CD4-positive, alpha-beta T cell treated with Interleukin-2 at 100 ng/mL for 4 hours (primary cell): Measurements from ENCODE around the gene FBXL17.

Source experiments
- DNase-seq: peaks from one replicate; pipeline ENCODE4 v3.0.0-alpha.2; 2020; ENCODE audit warnings: low spot score

Gene FBXL17

GRCh38 chr5:107950776-107951175 lies 431.1 kb downstream of the FBXL17 start:
- DNase-seq: no peak

- no peak for DNase-seq
Observed at GRCh38 chr5:107949688-107950341, 432.1 kb downstream of the FBXL17 start.

- no peak for DNase-seq
Observed at GRCh38 chr5:107948377-107948776, 433.5 kb downstream of the FBXL17 start.

DNA sequence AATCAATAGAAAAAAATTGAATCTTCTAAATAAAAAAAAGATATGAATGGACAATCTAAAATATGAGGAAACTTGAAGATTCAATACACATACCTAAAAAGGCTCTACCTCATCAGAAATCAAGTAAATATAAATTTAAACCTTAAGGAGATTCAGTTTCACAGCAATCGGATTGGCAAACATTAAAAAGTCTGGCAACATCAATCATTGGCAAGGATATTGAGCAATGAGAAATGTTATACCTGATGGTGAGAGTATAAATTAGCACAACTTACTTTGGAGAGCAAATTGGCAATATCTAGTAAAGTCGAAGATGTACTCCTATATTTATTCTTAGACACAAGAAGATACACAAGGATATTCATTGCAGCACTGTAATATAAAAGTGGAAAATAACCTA lies 436.8 kb downstream of the FBXL17 start:
- DNase-seq: no peak

DNA sequence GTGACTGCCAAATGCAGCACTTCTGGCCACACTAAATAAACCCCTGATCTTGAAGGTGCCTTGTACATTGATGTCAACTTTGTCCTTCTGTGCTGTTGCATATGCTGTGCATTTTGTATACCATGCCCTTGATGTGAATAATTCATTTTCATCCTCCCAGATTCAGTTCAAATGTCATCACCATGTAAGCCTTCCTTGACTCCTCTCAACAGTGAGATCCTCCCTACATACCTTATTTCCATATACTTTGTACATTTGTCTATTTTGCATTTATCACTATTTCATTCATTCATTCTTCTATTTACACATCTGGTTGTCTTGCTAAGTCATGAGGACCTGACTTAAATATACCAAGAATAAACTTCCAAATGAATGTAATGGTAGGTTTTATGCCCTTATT lies 438.0 kb downstream of the FBXL17 start:
- DNase-seq: no peak

DNA sequence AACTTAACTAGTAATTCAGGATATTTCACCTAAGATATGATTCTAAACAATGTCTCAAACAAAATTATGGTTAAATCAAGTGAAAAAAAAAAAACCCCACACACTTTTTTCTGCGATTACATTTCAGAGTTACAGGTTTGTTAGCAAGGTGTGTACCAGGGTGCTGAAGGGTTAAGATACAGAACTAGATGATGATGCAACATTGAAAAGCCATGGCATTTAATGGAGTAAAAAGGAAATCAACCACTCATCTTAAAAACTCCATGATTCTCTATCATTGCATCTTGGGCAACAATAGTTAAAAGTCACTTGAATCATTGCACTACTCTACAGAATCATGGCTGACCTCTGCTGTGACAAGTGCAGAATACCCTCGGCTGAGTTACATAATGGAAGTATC lies 440.9 kb downstream of the FBXL17 start:
- no peak for DNase-seq

DNA sequence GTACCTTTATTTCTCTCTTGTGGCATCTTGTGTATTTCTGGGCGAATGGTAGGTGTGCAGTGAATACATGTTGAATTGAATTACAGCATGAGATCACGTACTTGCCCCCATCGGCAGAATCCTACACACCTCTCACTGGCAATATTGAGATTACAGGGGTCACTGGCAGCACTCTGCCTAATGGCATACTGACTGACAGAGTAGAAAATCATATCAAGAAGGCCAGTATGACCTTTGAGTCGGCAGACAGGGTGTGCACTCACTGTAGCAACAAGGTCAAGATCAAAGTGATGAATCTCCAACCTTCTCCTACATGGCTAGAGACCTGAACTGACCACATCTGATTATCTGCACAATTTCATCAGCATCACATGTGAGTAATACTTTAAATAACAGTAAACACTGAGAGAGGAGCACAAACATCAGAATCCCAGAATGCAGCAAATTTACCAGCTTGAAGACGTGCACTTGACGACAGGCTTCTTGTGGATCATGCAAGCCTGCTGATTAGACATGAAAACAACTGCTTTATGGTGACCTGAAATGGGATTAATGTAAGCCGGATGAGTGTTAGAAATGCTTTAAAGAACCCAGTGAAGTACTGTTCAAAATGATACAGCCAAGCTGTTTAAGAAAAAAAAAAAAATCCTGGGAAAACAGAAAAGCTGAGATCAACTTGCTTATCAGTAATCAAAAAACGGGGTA lies 444.1 kb downstream of the FBXL17 start:
- DNase-seq: no peak

- DNase-seq: no peak
Observed at GRCh38 chr5:107937204-107937603, 444.7 kb downstream of the FBXL17 start.

DNA sequence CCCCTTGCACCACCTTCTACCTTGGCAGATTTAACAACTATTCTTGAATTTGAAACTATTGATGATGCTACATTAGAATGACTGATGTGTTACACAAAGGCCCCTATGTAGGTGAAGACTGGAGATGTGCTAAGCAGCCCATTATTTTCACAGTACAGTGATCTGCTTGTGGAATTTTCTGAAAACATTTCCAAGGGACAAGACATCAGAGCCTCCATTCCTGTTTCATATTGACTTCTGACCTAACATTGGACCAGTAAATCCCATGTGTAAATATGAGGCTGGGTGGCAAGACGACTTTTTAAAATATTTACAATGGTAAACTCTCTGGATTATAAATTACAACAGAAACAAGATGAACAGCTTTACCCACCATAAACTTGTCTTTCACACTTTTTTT lies 445.4 kb downstream of the FBXL17 start:
- DNase-seq: no peak

GRCh38 chr5:107935645-107936044 lies 446.3 kb downstream of the FBXL17 start:
- no peak for DNase-seq

DNA sequence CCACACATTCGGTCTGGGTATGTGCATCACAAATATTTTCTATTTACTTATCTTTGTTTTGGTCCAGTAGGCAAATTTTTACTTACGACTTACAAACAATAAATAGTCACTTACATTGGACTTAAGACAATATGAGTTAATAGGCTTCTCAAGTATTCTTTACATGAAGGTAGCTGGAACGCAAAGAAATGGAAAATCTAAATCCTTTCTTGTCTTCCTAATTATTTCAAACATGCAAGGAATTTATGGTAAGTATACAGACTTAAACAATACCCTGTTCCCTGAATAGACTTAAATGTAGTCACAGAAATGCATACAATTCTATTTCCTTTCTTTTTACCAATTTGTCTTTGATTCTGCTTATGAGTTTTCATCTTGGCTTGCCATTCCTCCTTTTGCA lies 448.6 kb downstream of the FBXL17 start:
- DNase-seq: no peak

DNA sequence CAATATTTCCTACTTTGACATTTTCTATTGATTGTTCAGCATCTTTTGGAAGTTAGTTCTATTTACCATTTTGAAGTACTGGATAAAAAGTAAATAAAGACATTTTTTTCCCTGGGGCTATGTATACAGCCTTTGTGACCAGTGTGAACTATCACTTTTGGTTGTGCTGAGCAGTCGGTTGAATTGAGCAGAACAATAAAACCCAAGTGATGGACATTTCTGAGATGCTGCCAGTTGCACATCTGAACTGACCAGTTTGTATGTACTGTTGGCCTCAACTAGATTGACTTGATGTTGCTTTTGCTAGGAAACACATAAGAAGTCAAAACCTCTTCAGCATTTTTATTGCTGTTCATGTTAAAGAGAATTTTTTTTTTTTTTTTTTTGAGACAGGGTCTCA lies 451.0 kb downstream of the FBXL17 start:
- no peak for DNase-seq

DNA sequence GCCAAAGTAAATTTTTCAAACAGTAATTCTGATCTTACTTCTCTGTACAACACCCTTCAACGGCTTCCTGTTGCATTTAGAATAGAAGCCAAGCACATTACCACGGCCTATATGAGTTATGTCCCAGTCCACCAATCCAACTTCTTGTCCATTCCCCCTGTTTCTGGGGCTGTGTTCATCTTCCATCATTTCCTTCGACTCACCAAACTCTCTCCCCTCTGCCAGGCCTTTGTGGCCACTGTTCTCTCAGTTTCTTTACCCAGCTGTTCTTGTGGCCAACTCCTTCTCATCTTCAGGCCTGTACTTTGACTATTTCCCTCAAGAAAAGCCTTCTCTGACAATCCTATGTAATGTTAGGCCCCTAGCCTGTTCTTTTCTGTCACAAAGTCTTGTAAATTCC lies 451.8 kb downstream of the FBXL17 start:
- no peak for DNase-seq

GRCh38 chr5:107929080-107929479 lies 452.8 kb downstream of the FBXL17 start:
- no peak for DNase-seq

GRCh38 chr5:107926121-107926520 lies 455.8 kb downstream of the FBXL17 start:
- DNase-seq: no peak

- no peak for DNase-seq
Observed at GRCh38 chr5:107925200-107925599, 456.7 kb downstream of the FBXL17 start.

GRCh38 chr5:107919969-107920368 lies 461.9 kb downstream of the FBXL17 start:
- no peak for DNase-seq

- no peak for DNase-seq
Observed at GRCh38 chr5:107919361-107919760, 462.5 kb downstream of the FBXL17 start.

DNA sequence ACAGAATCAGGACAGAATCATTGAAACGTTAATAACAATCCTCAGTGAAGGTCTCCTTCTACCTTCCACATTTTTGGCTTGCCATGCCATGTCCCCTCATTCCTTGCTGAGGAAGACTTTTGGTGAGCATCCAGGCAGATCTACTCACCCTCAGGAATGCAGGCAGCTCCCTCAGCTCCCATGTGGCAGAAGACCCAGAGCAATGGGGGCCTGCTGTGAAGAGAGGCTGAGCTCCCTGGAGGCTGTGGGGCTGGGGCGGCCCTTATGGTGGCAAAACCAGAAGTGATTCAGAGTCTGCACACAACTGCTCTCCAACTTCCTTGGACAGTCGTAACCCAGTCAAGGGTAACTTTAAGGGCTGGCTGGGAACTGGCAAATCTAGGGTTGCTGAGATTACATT lies 463.9 kb downstream of the FBXL17 start:
- DNase-seq: no peak

DNA sequence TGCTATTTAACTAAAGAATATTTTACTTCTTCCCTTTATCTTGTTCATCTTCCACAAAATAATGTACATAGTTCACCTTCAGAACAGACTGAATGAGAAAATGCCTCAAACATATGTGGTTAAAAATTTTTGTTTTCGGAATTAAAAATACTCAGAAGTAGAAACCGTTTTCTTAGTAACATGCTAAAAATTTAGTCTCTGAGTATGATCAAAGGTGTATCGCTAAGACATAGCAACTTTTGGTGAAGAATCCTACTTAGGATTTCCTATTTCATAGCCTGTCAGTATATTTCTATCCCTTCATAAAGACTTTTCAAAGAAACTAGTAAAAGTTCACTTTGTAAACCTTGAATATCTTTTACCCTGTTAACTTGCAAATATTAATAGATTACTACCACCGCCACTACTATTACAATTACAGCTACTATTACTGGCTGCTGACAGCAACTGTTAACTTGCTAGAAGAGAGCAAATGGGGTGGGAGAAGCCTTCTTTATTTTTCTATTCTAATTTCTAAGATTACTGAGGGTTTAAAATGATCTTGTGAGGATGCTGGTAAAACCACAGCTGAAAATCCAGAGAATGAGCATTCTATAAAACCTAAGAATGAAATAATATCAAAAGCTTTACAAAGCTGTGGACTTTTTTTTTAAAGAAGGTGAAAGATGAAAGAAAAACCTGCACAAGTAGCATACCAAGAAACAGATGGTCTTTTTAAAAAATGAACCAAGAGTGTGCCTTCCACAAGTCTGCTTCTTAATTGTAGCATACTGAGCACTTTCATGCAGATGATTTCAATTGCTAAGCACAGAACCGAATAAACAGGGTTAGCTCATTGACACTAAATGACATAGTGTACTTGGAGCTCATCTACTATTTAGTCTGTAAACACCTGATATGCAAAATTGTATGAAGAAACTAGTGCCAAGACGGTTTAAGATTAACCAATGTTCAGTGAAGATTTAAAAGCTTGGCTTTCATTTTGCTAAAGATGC lies 464.9 kb downstream of the FBXL17 start:
- DNase-seq: no peak

GRCh38 chr5:107915176-107915812 lies 466.6 kb downstream of the FBXL17 start:
- DNase-seq: no peak

DNA sequence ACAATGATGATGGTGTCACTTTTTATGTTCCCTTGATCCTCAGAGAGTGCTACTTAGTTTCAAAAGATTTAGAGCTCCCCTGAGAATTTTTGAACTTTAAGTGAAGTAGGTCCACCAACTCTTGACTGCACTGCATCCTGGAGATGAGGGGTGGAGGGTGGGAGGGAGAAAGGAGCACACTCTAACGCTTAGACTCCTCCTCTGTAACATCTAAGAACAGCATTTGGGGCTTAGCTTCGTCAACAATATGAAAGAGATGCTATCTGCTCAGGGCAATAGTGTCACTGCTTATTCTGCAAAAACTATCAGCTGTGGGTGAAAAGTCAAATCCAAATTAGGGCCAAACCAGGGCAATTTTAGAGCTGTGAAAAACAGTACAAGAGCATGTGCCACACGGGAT lies 468.4 kb downstream of the FBXL17 start:
- no peak for DNase-seq
